ENCODE data around the gene GLRB. TPM values are rescaled to one million over a fixed set of nuclear protein-coding genes. Genes with fewer than 3 reads are reported as not detected.
A peak's percentile ranks its signal among the peaks of the same experiment; 100 is the strongest.

Gene GLRB
- total and polyA plus RNA-seq, 4 donors = 20.8 to 70.1 (median 42.0) TPM

DNA sequence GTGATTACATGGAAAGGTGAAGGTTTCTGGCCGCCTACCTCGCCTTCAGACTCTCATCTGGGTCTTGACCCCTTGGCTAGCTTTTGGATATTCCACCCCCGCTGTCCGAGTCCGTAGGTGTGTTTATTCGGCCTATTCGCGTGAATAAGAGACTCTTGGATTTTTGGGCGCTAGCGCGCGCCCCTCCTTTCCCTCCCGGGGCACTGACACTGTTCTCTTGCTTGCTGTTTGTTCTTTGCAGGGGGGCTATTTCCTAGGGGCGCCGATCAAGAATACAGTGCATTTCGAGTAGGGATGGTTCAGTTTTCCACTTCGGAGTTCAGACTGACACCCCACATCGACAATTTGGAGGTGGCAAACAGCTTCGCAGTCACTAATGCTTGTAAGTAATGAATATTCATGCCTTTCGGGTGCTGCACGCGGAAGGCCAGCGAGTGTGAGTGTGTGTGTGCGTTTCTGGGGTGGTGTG is 145.5 kb downstream of the GLRB start:
- Histone ChIP-seq H3K4me1 (ENCODE audit: control insufficient read depth, insufficient read depth, low read length) (peaks cover 10% of the 10 kb centered on the region), H3K36me3 (ENCODE audit: control insufficient read depth, insufficient read depth, low read length) (peaks cover 2% of the 10 kb centered on the region), H3K4me3 (ENCODE audit: low read depth, low read length) (peak overlapping the region; percentile 79), H3K27me3 (ENCODE audit: control insufficient read depth, insufficient read depth, low read length) (no peaks in the 10 kb centered on the region), H3K27ac (ENCODE audit: low read depth, low read length) (peak overlapping the region; percentile 90), H3K9me3 (ENCODE audit: control insufficient read depth, insufficient read depth, low read length) (no peaks in the 10 kb centered on the region)
- 0% methylated on average over 17 of the region's 24 CpGs for WGBS (ENCODE audit: insufficient coverage)
- DNase-seq (ENCODE audit: low read depth in 4 of 6, low spot score in 6 of 6) = peak in 1 of 6 donors; percentile 84

Small RNA genes within 50 kb of the gene (small RNA-seq; reads per million reads assigned to genes)
- gene RF00019 (ENCODE audit: low replicate concordance) (not detected), gene RNU6-582P (ENCODE audit: low replicate concordance) (not detected)

Other genes starting within 250 kb of the GLRB start
- 10 to 100 TPM; 22.3 to 23.1 TPM for gene PDGFC, start 104.4 kb upstream of the GLRB start, total RNA-seq
- 10 to 100 TPM; 16.6 to 24.5 TPM for gene PDGFC, start 104.4 kb upstream of the GLRB start, polyA plus RNA-seq (ENCODE audit: insufficient read length in 2 of 2)
- 100 to 1,000 TPM in 1 of 2 donors, 10 to 100 TPM in 1; 85.8 to 211 TPM for gene GRIA2, start 144.6 kb downstream of the GLRB start, total RNA-seq
- 100 to 1,000 TPM; 175 to 263 TPM for gene GRIA2, start 144.6 kb downstream of the GLRB start, polyA plus RNA-seq (ENCODE audit: insufficient read length in 2 of 2)